Thymus (tissue), 11 donors: ENCODE data around the gene PARVB. TPM values are rescaled to one million over a fixed set of nuclear protein-coding genes. Genes with fewer than 3 reads are reported as not detected.

ENCODE experiments used
- DNase-seq, 9 donors: peaks; one replicate each; pipeline ENCODE4 v3.0.0-alpha.2; 2013; ENCODE audit warnings: low spot score in 9 of 9, low read depth in 6 of 9, missing footprints in 1 of 9
- H3K27ac ChIP-seq, 2 donors: one replicate each; pipeline ENCODE4 v1.5.1; 2013; ENCODE audit warnings: control low read depth in 1 of 2, low read depth in 1 of 2, low read length in 1 of 2, mild to moderate bottlenecking in 1 of 2, moderate library complexity in 1 of 2
- H3K27me3 ChIP-seq, 2 donors: one replicate each; pipeline ENCODE4 v1.5.1; 2013; ENCODE audit warnings: low read length in 1 of 2; ENCODE audit not compliant: control insufficient read depth in 2 of 2, insufficient read depth in 1 of 2
- H3K36me3 ChIP-seq, 2 donors: one replicate each; pipeline ENCODE4 v1.5.1; 2013; ENCODE audit warnings: low read length in 1 of 2, mild to moderate bottlenecking in 1 of 2, moderate library complexity in 1 of 2; ENCODE audit not compliant: control insufficient read depth in 2 of 2, insufficient read depth in 2 of 2
- H3K4me1 ChIP-seq, 2 donors: one replicate each; pipeline ENCODE4 v1.5.1; 2013; ENCODE audit warnings: low read length in 2 of 2; ENCODE audit not compliant: control insufficient read depth in 2 of 2, insufficient read depth in 2 of 2
- H3K4me3 ChIP-seq, 2 donors: one replicate each; pipeline ENCODE4 v1.5.1; 2013; ENCODE audit warnings: low read length in 2 of 2, control low read depth in 1 of 2, mild to moderate bottlenecking in 1 of 2
- H3K9me3 ChIP-seq, 2 donors: one replicate each; pipeline ENCODE4 v1.5.1; 2013; ENCODE audit warnings: low read length in 1 of 2, mild to moderate bottlenecking in 1 of 2; ENCODE audit not compliant: control insufficient read depth in 2 of 2, insufficient read depth in 1 of 2
- WGBS: extraction: QIAGEN DNeasy Blood & Tissue Kit; methylation state at CpG from one replicate; pipeline ENCODE4 v1.1.7; 2013; 5-methylcytosine and 5-hydroxymethylcytosine counted together
- polyA plus RNA-seq: library from polyadenylated mRNA; stranded (reverse); fragments of 200-250 nt; gene quantifications from one replicate; pipeline ENCODE4 v1.2.3, GENCODE V29; 2013
- total RNA-seq: library from RNA; stranded (reverse); fragments of 120-200 nt; gene quantifications from one replicate; pipeline ENCODE4 v1.2.4, GENCODE V29; 2013
- donor health status: healthy.

Gene PARVB
- total and polyA plus RNA-seq, 2 donors: 14.5 to 15.2 TPM

- Histone ChIP-seq H3K27me3 (no peaks in the 10 kb centered on the region), H3K4me3 (no peak overlapping the region), H3K9me3 (no peaks in the 10 kb centered on the region), H3K4me1 (peaks cover 0 to 4% of the 10 kb centered on the region in 2 donors), H3K27ac (no peak overlapping the region), H3K36me3 (no peaks in the 10 kb centered on the region)
- WGBS: 97% methylated on average over 10 of the region's 10 CpGs
- no peak for DNase-seq
Measured at GRCh38 chr22:44091751-44092150, 67.6 kb downstream of the PARVB start.

- H3K9me3 ChIP-seq: no peaks in the 10 kb centered on the region
- no peak overlapping the region for H3K4me3 ChIP-seq
- H3K36me3 ChIP-seq: no peaks in the 10 kb centered on the region
- WGBS: 85% methylated on average over 8 of the region's 8 CpGs
- no peak overlapping the region for H3K27ac ChIP-seq
- peaks cover 0 to 4% of the 10 kb centered on the region in 2 donors for H3K4me1 ChIP-seq
- H3K27me3 ChIP-seq: no peaks in the 10 kb centered on the region
- no peak for DNase-seq
Measured at GRCh38 chr22:44092636-44093220, 68.6 kb downstream of the PARVB start.

- Histone ChIP-seq H3K36me3 (no peaks in the 10 kb centered on the region), H3K4me3 (no peak overlapping the region), H3K4me1 (peaks cover 0 to 4% of the 10 kb centered on the region in 2 donors), H3K9me3 (no peaks in the 10 kb centered on the region), H3K27ac (no peak overlapping the region), H3K27me3 (no peaks in the 10 kb centered on the region)
- no peak for DNase-seq
- WGBS: 93% methylated on average over 9 of the region's 9 CpGs
Measured at GRCh38 chr22:44093791-44094190, 69.7 kb downstream of the PARVB start.

GRCh38 chr22:44094751-44095302, 70.7 kb downstream of the PARVB start:
- Histone ChIP-seq H3K9me3 (no peaks in the 10 kb centered on the region), H3K27me3 (no peaks in the 10 kb centered on the region), H3K27ac (no peak overlapping the region), H3K36me3 (no peaks in the 10 kb centered on the region), H3K4me1 (peaks cover 0 to 4% of the 10 kb centered on the region in 2 donors), H3K4me3 (no peak overlapping the region)
- no peak for DNase-seq
- 89% methylated on average over 14 of the region's 14 CpGs for WGBS

GRCh38 chr22:44096736-44097135, 72.6 kb downstream of the PARVB start:
- no peak overlapping the region for H3K27ac ChIP-seq
- no peaks in the 10 kb centered on the region for H3K27me3 ChIP-seq
- H3K36me3 ChIP-seq: no peaks in the 10 kb centered on the region
- H3K4me1 ChIP-seq: no peaks in the 10 kb centered on the region
- no peak overlapping the region for H3K4me3 ChIP-seq
- DNase-seq: no peak
- 89% methylated on average over 11 of the region's 11 CpGs for WGBS
- no peaks in the 10 kb centered on the region for H3K9me3 ChIP-seq

- no peaks in the 10 kb centered on the region for H3K27me3 ChIP-seq
- 94% methylated on average over 23 of the region's 23 CpGs for WGBS
- H3K9me3 ChIP-seq: no peaks in the 10 kb centered on the region
- H3K4me3 ChIP-seq: no peak overlapping the region
- no peak overlapping the region for H3K27ac ChIP-seq
- H3K36me3 ChIP-seq: no peaks in the 10 kb centered on the region
- H3K4me1 ChIP-seq: no peaks in the 10 kb centered on the region
- DNase-seq: no peak
Measured at GRCh38 chr22:44097263-44098020, 73.3 kb downstream of the PARVB start.

GRCh38 chr22:44098021-44098739, 74.1 kb downstream of the PARVB start:
- DNase-seq: no peak

GRCh38 chr22:44098966-44099530, 74.9 kb downstream of the PARVB start:
- Histone ChIP-seq H3K4me1 (no peaks in the 10 kb centered on the region), H3K9me3 (no peaks in the 10 kb centered on the region), H3K27me3 (no peaks in the 10 kb centered on the region), H3K4me3 (no peak overlapping the region), H3K36me3 (no peaks in the 10 kb centered on the region), H3K27ac (no peak overlapping the region)
- DNase-seq: no peak
- 97% methylated on average over 15 of the region's 15 CpGs for WGBS

More at GRCh38 chr22:44098021-44098739, 74.1 kb downstream of the PARVB start:
- H3K4me1 ChIP-seq: no peaks in the 10 kb centered on the region
- H3K36me3 ChIP-seq: no peaks in the 10 kb centered on the region
- H3K9me3 ChIP-seq: no peaks in the 10 kb centered on the region
- no peak overlapping the region for H3K4me3 ChIP-seq
- 97% methylated on average over 17 of the region's 17 CpGs for WGBS
- H3K27ac ChIP-seq: no peak overlapping the region
- H3K27me3 ChIP-seq: no peaks in the 10 kb centered on the region
